K562 (cell line): ENCODE data around the gene LAMB4.

Source experiments
- BHLHE40 ChIP-seq: IDR thresholded peaks from 2 replicates; pipeline ENCODE4 v1.6.1; 2011; ENCODE audit warnings: low read length, improper control_type of control experiment
- CBX3 ChIP-seq, 2 experiments: IDR thresholded peaks; 1 replicate in 1 of 2; 2 replicates in 1 of 2; pipeline ENCODE4 v1.6.1; 2012; ENCODE audit warnings: inconsistent platforms in 2 of 2, low read length in 2 of 2, borderline replicate concordance in 1 of 2, control low read depth in 1 of 2
- CREB1 ChIP-seq, 2 experiments: sonication (generic) in 1 of 2; formaldehyde crosslinking in 1 of 2; IDR thresholded peaks; 2 replicates each; pipeline versions ENCODE4 v1.6.1 to v1.8.0; 2012 to 2022; ENCODE audit warnings: inconsistent platforms in 1 of 2, mild to moderate bottlenecking in 1 of 2, missing genetic modification reagents in 1 of 2, moderate library complexity in 1 of 2
- HNRNPK ChIP-seq: fragments of 200-400 bp; formaldehyde crosslinking; IDR thresholded peaks from one replicate; pipeline ENCODE4 v1.6.1; 2018; ENCODE audit warnings: mild to moderate bottlenecking, low read depth, low read length; ENCODE audit not compliant: poor library complexity, severe bottlenecking
- MAFK ChIP-seq: IDR thresholded peaks from 2 replicates; pipeline ENCODE4 v1.6.1; 2011; ENCODE audit warnings: low read length, improper control_type of control experiment
- MLLT1 ChIP-seq, 2 experiments: fragments of 450-650 bp; IDR thresholded peaks; 2 replicates each; pipeline ENCODE4 v1.6.1; 2016
- MLX ChIP-seq, 2 experiments: fragments of 450-650 bp in 1 of 2; sonication (generic) in 1 of 2; formaldehyde crosslinking; conservative IDR thresholded peaks; 2 replicates each; pipeline versions ENCODE4 v1.4.0 to v1.8.1; 2020 to 2022; ENCODE audit warnings: mild to moderate bottlenecking in 1 of 2, missing genetic modification reagents in 1 of 2
- MXI1 ChIP-seq: IDR thresholded peaks from 2 replicates; pipeline ENCODE4 v1.6.1; 2011; ENCODE audit warnings: low read depth, mild to moderate bottlenecking, improper control_type of control experiment, low read length
- NR2C1 ChIP-seq, 2 experiments: fragments of 450-650 bp; IDR thresholded peaks; 2 replicates each; pipeline ENCODE4 v1.6.1; 2017; ENCODE audit warnings: mild to moderate bottlenecking in 2 of 2, antibody characterized with exemption in 1 of 2, inconsistent platforms in 1 of 2, missing compliant biosample characterization in 1 of 2, missing genetic modification characterization in 1 of 2
- POLR2AphosphoS5 ChIP-seq: IDR thresholded peaks from 2 replicates; pipeline ENCODE4 v1.6.1; 2011; ENCODE audit warnings: mild to moderate bottlenecking, low read depth, low read length, moderate library complexity; ENCODE audit not compliant: control insufficient read depth, insufficient read depth
- RFX5 ChIP-seq: IDR thresholded peaks from 2 replicates; pipeline ENCODE4 v1.6.1; 2011; ENCODE audit warnings: low read depth, mild to moderate bottlenecking, improper control_type of control experiment, low read length
- SPI1 ChIP-seq: IDR thresholded peaks from 2 replicates; pipeline ENCODE4 v1.6.1; 2011; ENCODE audit warnings: low read depth, low read length, control low read depth, borderline replicate concordance
- ZNF24 ChIP-seq: fragments of 450-650 bp; IDR thresholded peaks from 2 replicates; pipeline ENCODE4 v1.6.1; 2016
- TF ChIP-seq, protein P1 (sequence below): sonication (generic); formaldehyde crosslinking; IDR thresholded peaks from 2 replicates; pipeline ENCODE4 v1.8.0; 2022; ENCODE audit warnings: mild to moderate bottlenecking, missing genetic modification reagents, borderline replicate concordance

DNA sequence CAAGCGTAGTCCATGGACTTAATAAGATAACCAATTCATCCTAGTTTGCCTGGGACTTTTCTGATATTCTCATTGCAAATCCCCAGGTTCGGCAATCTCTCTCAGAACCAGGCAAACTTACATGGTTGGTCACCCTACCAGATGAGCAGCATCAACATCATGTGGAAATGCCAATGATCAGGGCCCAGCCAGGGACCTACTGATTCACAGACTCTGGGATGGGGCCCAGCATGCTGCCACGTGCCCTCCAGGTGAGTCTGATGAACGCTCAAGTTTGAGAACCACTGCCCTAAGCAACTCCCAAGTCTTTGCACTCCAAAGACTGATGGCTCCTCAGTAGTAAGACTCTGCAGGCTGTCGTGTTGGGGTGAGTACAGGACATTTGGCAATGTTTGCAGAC lies 2.7 kb downstream of the LAMB4 start:
- TF ChIP-seq MAFK (no peak), MLLT1 (IDR thresholded peaks at IDR 0.05) (no peak), POLR2AphosphoS5 (no peak), BHLHE40 (no peak), RFX5 (no peak), MLX (CRISPR knock-in tag; conservative IDR thresholded peaks at IDR 0.05) (no peak), SPI1 (no peak), CBX3 (IDR thresholded peaks at IDR 0.05; ENCODE audit: borderline replicate concordance in 1 of 2, low read length in 2 of 2) (no peak), ZNF24 (no peak), NR2C1 (IDR thresholded peaks at IDR 0.05) (no peak), NR2C1 (tag; IDR thresholded peaks at IDR 0.05) (no peak), MXI1 (no peak), CREB1 (IDR thresholded peaks at IDR 0.05) (no peak), CREB1 (CRISPR knock-in tag; IDR thresholded peaks at IDR 0.05) (no peak), HNRNPK (no peak)
- TF ChIP-seq, protein P1, sequence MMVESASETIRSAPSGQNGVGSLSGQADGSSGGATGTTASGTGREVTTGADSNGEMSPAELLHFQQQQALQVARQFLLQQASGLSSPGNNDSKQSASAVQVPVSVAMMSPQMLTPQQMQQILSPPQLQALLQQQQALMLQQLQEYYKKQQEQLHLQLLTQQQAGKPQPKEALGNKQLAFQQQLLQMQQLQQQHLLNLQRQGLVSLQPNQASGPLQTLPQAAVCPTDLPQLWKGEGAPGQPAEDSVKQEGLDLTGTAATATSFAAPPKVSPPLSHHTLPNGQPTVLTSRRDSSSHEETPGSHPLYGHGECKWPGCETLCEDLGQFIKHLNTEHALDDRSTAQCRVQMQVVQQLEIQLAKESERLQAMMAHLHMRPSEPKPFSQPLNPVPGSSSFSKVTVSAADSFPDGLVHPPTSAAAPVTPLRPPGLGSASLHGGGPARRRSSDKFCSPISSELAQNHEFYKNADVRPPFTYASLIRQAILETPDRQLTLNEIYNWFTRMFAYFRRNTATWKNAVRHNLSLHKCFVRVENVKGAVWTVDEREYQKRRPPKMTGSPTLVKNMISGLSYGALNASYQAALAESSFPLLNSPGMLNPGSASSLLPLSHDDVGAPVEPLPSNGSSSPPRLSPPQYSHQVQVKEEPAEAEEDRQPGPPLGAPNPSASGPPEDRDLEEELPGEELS (CRISPR knock-in tag), result no peak
